K562 (cell line): ENCODE data around the gene RAB3GAP2. TPM values are rescaled to one million over a fixed set of nuclear protein-coding genes. Genes with fewer than 3 reads are reported as not detected.

ENCODE experiments used
- ATAC-seq: fragments of 200-7000 bp; cut with Tn5 transposase; 3 replicates; pipeline ENCODE4 v1.9.1; 2020; ENCODE audit warnings: moderate library complexity
- BruUV-seq: library from RNA; stranded (reverse); fragments of 400-500 nt; replicated peaks from 2 replicates; lab custom pipeline; 2021; lab: Mats Ljungman, UMichigan
- CTCF ChIA-PET: fragments of 300-600 bp; formaldehyde crosslinking; extraction: SDS; loops from one replicate; lab custom pipeline; 2021; ENCODE audit warnings: low intra/inter-chr PET ratio; lab: Yijun Ruan, JAX
- POLR2A ChIA-PET: fragments of 300-600, 350-650 bp; sonication (Branson Sonifier 250); formaldehyde crosslinking; extraction: SDS; loops from one replicate; lab custom pipeline; 2021; ENCODE audit warnings: antibody characterized with exemption, inconsistent platforms; lab: Yijun Ruan, JAX
- DNase-seq, 4 experiments: peaks; one replicate each; pipeline versions ENCODE4 v3.0.0 to v3.0.0-alpha.2; 2011 to 2018; ENCODE audit warnings: low spot score in 3 of 4, mixed read lengths in 3 of 4; ENCODE audit errors: extremely low read depth in 1 of 4
- FAIRE-seq: peaks from 2 replicates; lab custom pipeline; 2011; peaks lifted over from hg19 to GRCh38; lab: Jason Lieb, UNC
- H2AFZ ChIP-seq: 2 replicates; pipeline ENCODE4 v1.6.0; 2011; ENCODE audit warnings: low read depth, low read length, control low read depth, inconsistent platforms
- H3K27ac ChIP-seq: fragments of 200-600 bp; 3 replicates; pipeline ENCODE4 v1.8.0; 2011; ENCODE audit warnings: low read depth, mild to moderate bottlenecking, control low read depth, inconsistent platforms, low read length, moderate library complexity, mixed read lengths; ENCODE audit errors: extremely low read depth
- H3K27me3 ChIP-seq, 2 experiments: fragments of 300-600 bp in 1 of 2; 2 replicates in 1 of 2; 3 replicates in 1 of 2; pipeline versions ENCODE4 v1.6.0 to v1.8.0; 2011; ENCODE audit warnings: inconsistent platforms in 2 of 2, low read length in 2 of 2, mild to moderate bottlenecking in 1 of 2, mixed read lengths in 1 of 2, moderate library complexity in 1 of 2; ENCODE audit not compliant: control insufficient read depth in 2 of 2, insufficient read depth in 2 of 2
- H3K36me3 ChIP-seq: fragments of 300-600 bp; 3 replicates; pipeline ENCODE4 v1.8.0; 2011; ENCODE audit warnings: mild to moderate bottlenecking, low read length, inconsistent platforms; ENCODE audit not compliant: control insufficient read depth, insufficient read depth
- H3K4me1 ChIP-seq, 2 experiments: fragments of 200-600 bp in 1 of 2; replicated peaks in 1 of 2; 2 replicates in 1 of 2; 3 replicates in 1 of 2; pipeline versions ENCODE4 v1.5.1 to v1.8.0; 2011; ENCODE audit warnings: inconsistent platforms in 2 of 2, low read length in 2 of 2, mild to moderate bottlenecking in 1 of 2, mixed read lengths in 1 of 2, moderate library complexity in 1 of 2; ENCODE audit not compliant: control insufficient read depth in 2 of 2, insufficient read depth in 2 of 2
- H3K4me2 ChIP-seq: 2 replicates; pipeline ENCODE4 v1.6.1; 2011; ENCODE audit warnings: low read length, control low read depth, inconsistent platforms, mixed read lengths; ENCODE audit not compliant: insufficient read depth
- H3K4me3 ChIP-seq: fragments of 200-600 bp; sonication (generic), shearing (Covaris generic); 2 replicates; pipeline ENCODE4 v1.5.1; 2016; ENCODE audit warnings: control low read depth, inconsistent platforms
- H3K79me2 ChIP-seq: fragments of 200-600 bp; 3 replicates; pipeline ENCODE4 v1.8.0; 2011; ENCODE audit warnings: low read length, inconsistent platforms; ENCODE audit not compliant: control insufficient read depth, insufficient read depth
- H3K9ac ChIP-seq, 2 experiments: 2 replicates each; pipeline versions ENCODE4 v1.6.0 to v1.6.1; 2011; ENCODE audit warnings: low read depth in 2 of 2, low read length in 2 of 2, control low read depth in 1 of 2, inconsistent platforms in 1 of 2, mild to moderate bottlenecking in 1 of 2, mixed read lengths in 1 of 2; ENCODE audit not compliant: insufficient read depth in 1 of 2
- H3K9me1 ChIP-seq: one replicate; pipeline ENCODE4 v1.6.0; 2011; ENCODE audit warnings: inconsistent platforms, mild to moderate bottlenecking, low read length, moderate library complexity; ENCODE audit not compliant: control insufficient read depth, insufficient read depth
- H3K9me3 ChIP-seq: replicated peaks from 2 replicates; pipeline ENCODE4 v1.5.1; 2011; ENCODE audit warnings: low read depth, low read length, inconsistent platforms; ENCODE audit not compliant: control insufficient read depth, insufficient read depth
- H4K20me1 ChIP-seq: replicated peaks from 2 replicates; pipeline ENCODE4 v1.6.1; 2011; ENCODE audit warnings: low read length, inconsistent platforms, mixed read lengths; ENCODE audit not compliant: control insufficient read depth, insufficient read depth
- CAMTA2 ChIP-seq: fragments of 250-450 bp; sonication (Bioruptor Pico); conservative IDR thresholded peaks from 2 replicates; pipeline ENCODE4 v1.5.1; 2022
- CCNT2 ChIP-seq: IDR thresholded peaks from 2 replicates; pipeline ENCODE4 v1.6.1; 2011; ENCODE audit warnings: borderline replicate concordance, low read depth, mild to moderate bottlenecking, moderate library complexity, mixed read lengths, low read length; ENCODE audit not compliant: insufficient read length; ENCODE audit errors: extremely low read depth
- DEAF1 ChIP-seq: fragments of 450-650 bp; formaldehyde crosslinking; IDR thresholded peaks from 2 replicates; pipeline ENCODE4 v1.4.0; 2020; ENCODE audit warnings: mild to moderate bottlenecking, moderate library complexity
- LEF1 ChIP-seq: fragments of 450-650 bp; IDR thresholded peaks from 2 replicates; pipeline ENCODE4 v1.6.1; 2016; ENCODE audit warnings: mild to moderate bottlenecking
- PML ChIP-seq: IDR thresholded peaks from 2 replicates; pipeline ENCODE4 v1.6.1; 2012; ENCODE audit warnings: low read length, inconsistent platforms
- RREB1 ChIP-seq: fragments of 250-450 bp; sonication (Bioruptor Pico); IDR thresholded peaks from 2 replicates; pipeline ENCODE4 v1.4.0; 2020
- TAF7 ChIP-seq: fragments of 450-650 bp; IDR thresholded peaks from 2 replicates; pipeline ENCODE4 v1.6.1; 2016; ENCODE audit warnings: missing genetic modification characterization, missing compliant biosample characterization
- TCF3 ChIP-seq: sonication (generic); formaldehyde crosslinking; IDR thresholded peaks from 2 replicates; pipeline ENCODE4 v1.4.0; 2020; ENCODE audit warnings: mild to moderate bottlenecking, missing genetic modification reagents
- TEAD2 ChIP-seq: fragments of 450-650 bp; IDR thresholded peaks from 2 replicates; pipeline ENCODE4 v1.6.1; 2016; ENCODE audit warnings: missing genetic modification characterization, control low read depth, missing compliant biosample characterization
- TFE3 ChIP-seq: fragments of 450-650 bp; formaldehyde crosslinking; IDR thresholded peaks from 2 replicates; pipeline ENCODE4 v1.4.0; 2020; ENCODE audit warnings: mild to moderate bottlenecking, mixed read lengths
- ZNF644 ChIP-seq: fragments of 200-800 bp; sonication (Bioruptor generic); IDR thresholded peaks from 2 replicates; pipeline ENCODE4 v1.6.1; 2016; ENCODE audit warnings: low read depth, missing genetic modification characterization, missing compliant biosample characterization
- WGBS: fragments of 100-300 bp; shearing (Covaris generic); methylation state at CpG from one replicate; pipeline ENCODE4 v1.1.6; 2016; ENCODE audit warnings: low coverage, mixed read lengths; ENCODE audit not compliant: insufficient coverage; ENCODE audit errors: missing lambda C conversion rate; 5-methylcytosine and 5-hydroxymethylcytosine counted together
- in situ Hi-C: fragments of 300-500 bp; cut with MboI; formaldehyde crosslinking; loops from 4 replicates; pipeline ENCODE4 v1.15.0; 2018; ENCODE audit warnings: inconsistent platforms, mixed read lengths
- intact Hi-C: fragments of 100-400 bp; cut with micrococcal nuclease; formaldehyde crosslinking; loops from 2 replicates; pipeline ENCODE4 v1.14.2; 2022
- polyA plus RNA-seq, 8 experiments: library from polyadenylated mRNA; depleted of rRNA in 4 of 8; stranded (reverse) in 5 of 8; unstranded in 3 of 8; fragments of >200 nt; fragmentation: Nextera tagmentation in 2 of 8; fragmentation: Illumina TruSeq in 1 of 8; extraction: Ambion mirVana in 2 of 8; extraction: Trizol in 1 of 8; gene quantifications; 2 replicates each; pipeline versions ENCODE4 v1.2.1 to v1.2.3, GENCODE V29; 2011 to 2014; ENCODE audit warnings: inconsistent platforms in 1 of 8, missing spikeins in 1 of 8
- total RNA-seq, 7 experiments: library from RNA; depleted of rRNA in 6 of 7; stranded (reverse); fragments of >200 nt in 6 of 7; fragmentation: Illumina TruSeq in 2 of 7; extraction: Trizol in 2 of 7; gene quantifications; 2 replicates each; pipeline versions ENCODE4 v1.2.1 to v1.2.3, GENCODE V29; 2011 to 2021; ENCODE audit warnings: low replicate concordance in 1 of 7

Gene RAB3GAP2
- total and polyA plus RNA-seq, 9 of the 15 experiments (the other 6 are each of a cell fraction or from before 2014, with no cell fraction given): 14.1 to 69.1 (median 32.2) TPM

- TF ChIP-seq RREB1 (CRISPR knock-in tag) (no peak), TCF3 (CRISPR knock-in tag) (no peak), PML (no peak)
These were observed 8.0 kb upstream of the RAB3GAP2 start (continued) for GRCh38 chr1:220280249-220280648.

- intact Hi-C loops: no loop called here
- Histone ChIP-seq H3K9ac (no peak overlapping the region), H2AFZ (no peak overlapping the region), H3K9me3 (no peaks in the 10 kb centered on the region), H4K20me1 (no peaks in the 10 kb centered on the region), H3K4me2 (no peak overlapping the region), H3K36me3 (no peaks in the 10 kb centered on the region), H3K79me2 (no peaks in the 10 kb centered on the region), H3K4me3 (no peak overlapping the region), H3K4me1 (peaks cover 0 to 6% of the 10 kb centered on the region in 2 experiments; a peak in 3 of 5 replicates), H3K27me3 (peaks cover 6 to 17% of the 10 kb centered on the region in 2 experiments; a peak in 3 of 5 replicates), H3K9me1 (no peaks in the 10 kb centered on the region), H3K27ac (no peak overlapping the region)
- CTCF ChIA-PET: no interaction called here
- no peak for DNase-seq
- in situ Hi-C loops: no loop called here
- ATAC-seq: no peak
- 2% methylated on average over 3 of the region's 3 CpGs for WGBS
- FAIRE-seq: no peak
- POLR2A ChIA-PET: no interaction called here
- TF ChIP-seq CAMTA2 (CRISPR knock-in tag): no peak
- TF ChIP-seq TAF7 (tag): no peak
- TF ChIP-seq TEAD2: no peak
- no peak for TF ChIP-seq TFE3 (CRISPR knock-in tag)
- TF ChIP-seq LEF1: no peak
- TF ChIP-seq DEAF1: no peak
- no peak for TF ChIP-seq ZNF644 (tag)
- no peak for TF ChIP-seq CCNT2
- BruUV-seq: no TSS peak
These were observed 6.7 kb upstream of the RAB3GAP2 start for GRCh38 chr1:220278991-220279390.
